Mucosa of rectum (tissue), 2 donors: Measurements from ENCODE around the gene COL4A1.
"Not testable (repeated sequence)": the region's sequence is repeated elsewhere in the genome, so short reads cannot be mapped to it uniquely, and the experiment has no call there.

Experiments used
- H3K27ac ChIP-seq, 2 donors: one replicate each; pipeline ENCODE4 v1.7.0; 2013; ENCODE audit warnings: inconsistent platforms in 2 of 2, low read depth in 2 of 2, low read length in 2 of 2
- H3K27me3 ChIP-seq, 2 donors: one replicate each; pipeline ENCODE4 v1.7.0; 2013; ENCODE audit warnings: low read length in 2 of 2; ENCODE audit not compliant: control insufficient read depth in 2 of 2, insufficient read depth in 2 of 2
- H3K36me3 ChIP-seq, 2 donors: one replicate each; pipeline ENCODE4 v1.7.0; 2013; ENCODE audit warnings: low read length in 2 of 2; ENCODE audit not compliant: control insufficient read depth in 2 of 2, insufficient read depth in 2 of 2
- H3K4me1 ChIP-seq, 2 donors: one replicate each; pipeline ENCODE4 v1.7.0; 2013; ENCODE audit warnings: low read length in 2 of 2, mild to moderate bottlenecking in 1 of 2; ENCODE audit not compliant: control insufficient read depth in 2 of 2, insufficient read depth in 2 of 2
- H3K4me3 ChIP-seq, 2 donors: one replicate each; pipeline ENCODE4 v1.7.0; 2013; ENCODE audit warnings: low read length in 2 of 2
- H3K9ac ChIP-seq, 2 donors: one replicate each; pipeline ENCODE4 v1.7.0; 2013; ENCODE audit warnings: low read length in 2 of 2, low read depth in 1 of 2, mild to moderate bottlenecking in 1 of 2
- H3K9me3 ChIP-seq, 2 donors: one replicate each; pipeline ENCODE4 v1.7.0; 2013; ENCODE audit warnings: low read length in 2 of 2; ENCODE audit not compliant: control insufficient read depth in 2 of 2
- donor health status: healthy.
- donor health status: Normal muscosa, but diverticular disease.

The COL4A1 gene

DNA sequence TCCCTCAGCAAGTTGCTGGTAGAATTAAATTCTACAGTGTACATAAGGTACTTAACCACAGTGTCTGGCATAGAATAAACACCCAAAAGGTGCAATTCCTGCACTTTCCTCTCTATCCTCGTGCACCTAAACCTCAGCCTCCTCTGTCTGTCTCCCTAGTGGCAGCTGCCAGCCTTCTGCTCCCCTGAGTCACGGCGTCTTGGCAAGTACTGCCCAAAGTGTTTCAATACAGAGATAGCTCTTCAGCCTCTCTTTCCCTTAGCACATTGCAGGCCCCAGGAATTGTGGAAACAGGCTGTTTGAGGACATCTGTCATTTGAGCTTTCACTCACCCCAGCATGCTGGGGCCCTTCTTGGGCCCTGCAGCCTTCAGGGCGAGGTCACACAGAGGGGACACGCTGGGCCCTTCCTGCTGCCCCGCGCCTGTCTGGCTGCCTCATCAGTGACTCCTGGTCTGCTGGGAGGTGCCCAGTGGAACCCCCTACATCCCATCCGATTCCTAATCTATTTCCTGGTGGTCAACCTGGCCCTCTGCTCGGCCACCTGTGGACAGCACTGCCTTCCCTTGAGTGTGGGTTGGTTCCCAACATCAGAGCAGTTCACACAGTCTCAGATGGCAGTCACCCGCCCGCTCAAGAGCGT is 19.4 kb upstream of the COL4A1 start:
- Histone ChIP-seq H3K4me1 (peaks cover 0 to 2% of the 10 kb centered on the region in 2 donors), H3K9me3 (no peaks in the 10 kb centered on the region), H3K4me3 (no peak overlapping the region), H3K27me3 (no peaks in the 10 kb centered on the region), H3K36me3 (no peaks in the 10 kb centered on the region), H3K27ac (peak overlapping the region in 1 of 2 donors; percentile 23), H3K9ac (no peak overlapping the region)

- Histone ChIP-seq H3K9ac (no peak overlapping the region), H3K9me3 (no peaks in the 10 kb centered on the region), H3K27me3 (no peaks in the 10 kb centered on the region), H3K4me1 (no peaks in the 10 kb centered on the region), H3K36me3 (no peaks in the 10 kb centered on the region), H3K4me3 (no peak overlapping the region), H3K27ac (no peak overlapping the region)
These were observed 17.2 kb upstream of the COL4A1 start for GRCh38 chr13:110324026-110324749.

GRCh38 chr13:110323172-110323891 is 16.4 kb upstream of the COL4A1 start:
- no peak overlapping the region for H3K27ac ChIP-seq
- H3K9ac ChIP-seq = no peak overlapping the region
- no peaks in the 10 kb centered on the region for H3K27me3 ChIP-seq
- H3K4me1 ChIP-seq = no peaks in the 10 kb centered on the region
- no peak overlapping the region for H3K4me3 ChIP-seq
- H3K36me3 ChIP-seq = no peaks in the 10 kb centered on the region
- no peaks in the 10 kb centered on the region for H3K9me3 ChIP-seq

GRCh38 chr13:110322828-110323171 is 15.8 kb upstream of the COL4A1 start:
- no peaks in the 10 kb centered on the region for H3K9me3 ChIP-seq
- H3K27me3 ChIP-seq = no peaks in the 10 kb centered on the region
- no peak overlapping the region for H3K27ac ChIP-seq
- H3K36me3 ChIP-seq = no peaks in the 10 kb centered on the region
- H3K9ac ChIP-seq = no peak overlapping the region
- H3K4me1 ChIP-seq = no peaks in the 10 kb centered on the region
- H3K4me3 ChIP-seq = no peak overlapping the region

GRCh38 chr13:110322126-110322827 is 15.3 kb upstream of the COL4A1 start:
- Histone ChIP-seq H3K4me1 (no peaks in the 10 kb centered on the region), H3K9ac (no peak overlapping the region)

GRCh38 chr13:110321573-110321972 is 14.6 kb upstream of the COL4A1 start:
- not testable (repeated sequence) for H3K27ac ChIP-seq, H3K36me3 ChIP-seq, H3K9me3 ChIP-seq, H3K4me3 ChIP-seq, H3K27me3 ChIP-seq, H3K9ac ChIP-seq, H3K4me1 ChIP-seq

More at GRCh38 chr13:110322126-110322827, 15.3 kb upstream of the COL4A1 start:
- Histone ChIP-seq H3K27me3 (no peaks in the 10 kb centered on the region), H3K9me3 (no peaks in the 10 kb centered on the region), H3K27ac (no peak overlapping the region), H3K36me3 (no peaks in the 10 kb centered on the region), H3K4me3 (no peak overlapping the region)

- Histone ChIP-seq H3K4me3 (no peak overlapping the region), H3K27ac (no peak overlapping the region), H3K9ac (no peak overlapping the region), H3K36me3 (no peaks in the 10 kb centered on the region), H3K4me1 (no peaks in the 10 kb centered on the region), H3K9me3 (no peaks in the 10 kb centered on the region), H3K27me3 (no peaks in the 10 kb centered on the region)
These were observed 13.7 kb upstream of the COL4A1 start for GRCh38 chr13:110320645-110321044.

DNA sequence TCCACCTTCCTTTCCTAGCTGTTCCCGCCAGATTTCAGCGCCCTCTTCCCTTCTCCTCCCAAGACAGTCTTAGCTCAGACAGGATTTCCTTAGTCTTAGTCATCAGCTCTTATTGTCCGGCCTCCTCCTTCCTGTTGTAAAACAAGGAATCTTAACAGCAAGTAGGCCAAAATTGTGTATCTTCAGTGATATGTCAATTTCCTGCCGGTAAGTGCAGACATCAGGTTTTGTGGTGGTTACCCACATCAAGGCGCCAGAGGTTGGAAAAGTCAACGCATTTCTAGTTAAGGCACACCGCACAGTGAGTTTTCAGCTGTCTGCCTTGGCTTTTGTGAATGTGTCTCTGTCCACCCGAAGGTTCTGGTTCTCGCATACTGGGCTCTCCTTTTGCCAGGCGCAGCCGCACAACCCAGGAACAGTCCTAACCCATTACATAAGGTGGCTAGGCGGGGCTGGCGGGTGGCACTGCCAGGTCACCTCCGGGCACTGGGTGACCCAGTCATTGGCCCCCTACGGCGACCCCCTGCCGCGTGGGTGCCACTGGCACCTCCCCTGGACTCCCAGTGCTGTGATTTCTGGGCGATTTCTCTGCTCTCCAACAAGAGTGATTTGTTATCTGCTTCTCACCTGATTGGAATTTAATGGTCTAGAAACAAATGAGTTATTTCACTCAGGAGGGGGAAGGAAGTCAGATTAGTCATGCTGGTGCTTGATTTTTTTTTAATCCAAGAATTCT is 13.0 kb upstream of the COL4A1 start:
- Histone ChIP-seq H3K4me3 (no peak overlapping the region), H3K9me3 (no peaks in the 10 kb centered on the region), H3K27me3 (no peaks in the 10 kb centered on the region), H3K9ac (no peak overlapping the region), H3K36me3 (no peaks in the 10 kb centered on the region), H3K4me1 (no peaks in the 10 kb centered on the region), H3K27ac (peak overlapping the region in 1 of 2 donors; percentile 9)

- Histone ChIP-seq H3K9ac (no peak overlapping the region), H3K4me3 (no peak overlapping the region), H3K4me1 (no peaks in the 10 kb centered on the region), H3K27me3 (no peaks in the 10 kb centered on the region), H3K27ac (no peak overlapping the region), H3K9me3 (no peaks in the 10 kb centered on the region), H3K36me3 (no peaks in the 10 kb centered on the region)
These were observed 12.4 kb upstream of the COL4A1 start for GRCh38 chr13:110319397-110319773.
